UCSD-AML1 (cell line): ENCODE data around the gene RAPGEF2.

ENCODE experiments used
- DNase-seq: peaks from one replicate; lab custom pipeline; 2025; ENCODE audit not compliant: unreplicated experiment; lab: John Stamatoyannopoulos, UW

RAPGEF2 gene

GRCh38 chr4:159190651-159191050 lies 87.8 kb downstream of the RAPGEF2 start:
- DNase-seq: no peak

- no peak for DNase-seq
These were observed 89.1 kb downstream of the RAPGEF2 start for GRCh38 chr4:159191989-159192388.

- no peak for DNase-seq
These were observed 90.3 kb downstream of the RAPGEF2 start for GRCh38 chr4:159193046-159193620.

- no peak for DNase-seq
These were observed 92.5 kb downstream of the RAPGEF2 start for GRCh38 chr4:159195361-159195769.

GRCh38 chr4:159197260-159197884 lies 94.5 kb downstream of the RAPGEF2 start:
- DNase-seq: no peak

GRCh38 chr4:159197885-159198269 lies 95.0 kb downstream of the RAPGEF2 start:
- no peak for DNase-seq

GRCh38 chr4:159199826-159200225 lies 96.9 kb downstream of the RAPGEF2 start:
- DNase-seq: no peak

GRCh38 chr4:159201168-159201567 lies 98.3 kb downstream of the RAPGEF2 start:
- DNase-seq: no peak

- no peak for DNase-seq
These were observed 101.7 kb downstream of the RAPGEF2 start for GRCh38 chr4:159204566-159204965.

GRCh38 chr4:159205466-159205865 lies 102.6 kb downstream of the RAPGEF2 start:
- no peak for DNase-seq

- peak; percentile 36 for DNase-seq
These were observed 103.6 kb downstream of the RAPGEF2 start for GRCh38 chr4:159206427-159206871.

GRCh38 chr4:159209249-159209648 lies 106.4 kb downstream of the RAPGEF2 start:
- no peak for DNase-seq

- no peak for DNase-seq
These were observed 108.1 kb downstream of the RAPGEF2 start for GRCh38 chr4:159210975-159211374.

- no peak for DNase-seq
These were observed 109.9 kb downstream of the RAPGEF2 start for GRCh38 chr4:159212675-159213293.

- no peak for DNase-seq
These were observed 114.0 kb downstream of the RAPGEF2 start for GRCh38 chr4:159216834-159217233.

GRCh38 chr4:159219862-159220261 lies 117.0 kb downstream of the RAPGEF2 start:
- DNase-seq: no peak

GRCh38 chr4:159220353-159220752 lies 117.5 kb downstream of the RAPGEF2 start:
- no peak for DNase-seq

GRCh38 chr4:159221280-159221679 lies 118.4 kb downstream of the RAPGEF2 start:
- no peak for DNase-seq

- DNase-seq: no peak
These were observed 119.2 kb downstream of the RAPGEF2 start for GRCh38 chr4:159222043-159222552.

GRCh38 chr4:159224408-159224807 lies 121.5 kb downstream of the RAPGEF2 start:
- no peak for DNase-seq

GRCh38 chr4:159227378-159227777 lies 124.5 kb downstream of the RAPGEF2 start:
- DNase-seq: no peak

GRCh38 chr4:159227984-159228383 lies 125.1 kb downstream of the RAPGEF2 start:
- DNase-seq: no peak
